ENCODE measurements around the gene ATXN10.

- peak; percentile 38 to 73 (median 56) for TF ChIP-seq CTCF (IDR thresholded peaks at IDR 0.05; ENCODE audit: control extremely low read depth in 1 of 3, insufficient read depth in 1 of 3, low read depth in 1 of 3, low read length in 3 of 3)
- TF ChIP-seq MAX (IDR thresholded peaks at IDR 0.05): no peak
- no peak for TF ChIP-seq SP1 (IDR thresholded peaks at IDR 0.05; ENCODE audit: low read depth, low read length)
- no peak for TF ChIP-seq CEBPB (IDR thresholded peaks at IDR 0.05; ENCODE audit: low read depth, low read length)
Measured at GRCh38 chr22:45865561-45866125, 194.0 kb downstream of the ATXN10 start.

Data from H1 (cell line).